Transverse colon (tissue), 4 donors: ENCODE results near the gene RAB26. TPM values are rescaled to one million over a fixed set of nuclear protein-coding genes. Genes with fewer than 3 reads are reported as not detected.

Experiments
- DNase-seq: peaks from one replicate; pipeline ENCODE4 v3.0.0-alpha.2; 2019
- H3K27ac ChIP-seq, 4 donors: fragments of 200-600 bp; sonication (generic); 2 replicates each; pipeline ENCODE4 v1.5.1; 2016 to 2018; ENCODE audit warnings: inconsistent platforms in 4 of 4
- H3K27me3 ChIP-seq: fragments of 200-600 bp; sonication (generic); 2 replicates; pipeline ENCODE4 v1.5.1; 2017; ENCODE audit warnings: inconsistent platforms
- H3K36me3 ChIP-seq, 4 donors: fragments of 200-600 bp; sonication (generic); 2 replicates each; pipeline ENCODE4 v1.5.1; 2017 to 2019; ENCODE audit warnings: inconsistent platforms in 4 of 4
- H3K4me1 ChIP-seq, 4 donors: fragments of 200-600 bp; sonication (generic); 2 replicates each; pipeline ENCODE4 v1.5.1; 2017 to 2020; ENCODE audit warnings: inconsistent platforms in 4 of 4
- H3K4me3 ChIP-seq, 4 donors: fragments of 200-600 bp; sonication (generic); 1 replicate in 1 of 4; 2 replicates in 3 of 4; pipeline versions ENCODE4 v1.5.1 to v1.6.1; 2017 to 2019; ENCODE audit warnings: inconsistent platforms in 4 of 4
- H3K9me3 ChIP-seq, 2 donors: fragments of 200-600 bp; sonication (generic); 2 replicates each; pipeline ENCODE4 v1.5.1; 2017 to 2019; ENCODE audit warnings: inconsistent platforms in 2 of 2
- CTCF ChIP-seq, 5 experiments: fragments of 200-600 bp in 3 of 5; fragments of 450-650 bp in 2 of 5; sonication (generic) in 3 of 5; IDR thresholded peaks; 1 replicate in 2 of 5; 2 replicates in 3 of 5; pipeline ENCODE4 v1.5.1; 2016 to 2017; ENCODE audit warnings: antibody characterized with exemption in 5 of 5, inconsistent platforms in 3 of 5, mild to moderate bottlenecking in 2 of 5, moderate library complexity in 1 of 5
- EP300 ChIP-seq: sonication (generic); formaldehyde crosslinking; IDR thresholded peaks from one replicate; pipeline ENCODE4 v1.6.1; 2017; ENCODE audit warnings: antibody characterized with exemption, low read depth
- POLR2A ChIP-seq: fragments of 450-650 bp; IDR thresholded peaks from one replicate; pipeline ENCODE4 v1.6.1; 2016; ENCODE audit warnings: antibody characterized with exemption, mild to moderate bottlenecking, moderate library complexity
- POLR2AphosphoS5 ChIP-seq, 3 donors: sonication (generic); formaldehyde crosslinking; IDR thresholded peaks; one replicate each; pipeline ENCODE4 v1.6.1; 2016; ENCODE audit warnings: antibody characterized with exemption in 3 of 3
- whole genome bisulfite sequencing, 2 donors: methylation state at CpG; one replicate each; pipeline ENCODE4 v1.1.5; 2018; ENCODE audit warnings: low coverage in 1 of 2; 5-methylcytosine and 5-hydroxymethylcytosine counted together
- in situ Hi-C, 4 donors: fragments of 200-750 bp; cut with MboI; loops; one replicate each; pipeline versions ENCODE4 v1.15.0 to v1.15.1; 2017; ENCODE audit warnings: low sequenced_read_pairs in 3 of 4, low pct_ligation_motif_present in 1 of 4, low pct_unique_long_range_greater_than_20kb in 1 of 4
- intact Hi-C: fragments of 100-400 bp; cut with DNase I; formaldehyde crosslinking; loops from one replicate; pipeline ENCODE4 v1.15.1; 2023; ENCODE audit warnings: low total_unique reads
- total RNA-seq, 4 donors: library from RNA; depleted of rRNA; stranded (reverse); fragments of >200 nt; gene quantifications; one replicate each; pipeline ENCODE4 v1.1.0, GENCODE V29; 2016

Gene RAB26
- total RNA-seq, 4 donors from 2014 or later, result 8.3 to 28.4 (median 14.2) TPM

GRCh38 chr16:2178321-2179106 is 30.1 kb downstream of the RAB26 start:
- no peak for DNase-seq
- TF ChIP-seq POLR2A, result no peak
- no peaks in the 10 kb centered on the region for H3K9me3 ChIP-seq
- no peak overlapping the region for H3K4me3 ChIP-seq
- H3K27ac ChIP-seq, result no peak overlapping the region
- H3K36me3 ChIP-seq, result peaks cover 0 to 23% (median 11%) of the 10 kb centered on the region in 4 donors
- WGBS, 2 donors, result 55% methylated on average over 75 of the region's 106 CpGs; no CpG with 5 or more reads in 1 of the 2 donors
- H3K4me1 ChIP-seq, result no peaks in the 10 kb centered on the region
- H3K27me3 ChIP-seq, result no peaks in the 10 kb centered on the region
- intact Hi-C loops, result no loop called here
- in situ Hi-C loops, result loop anchor here in 1 of 4 donors (25.0 kb wide), 1 partner anchor 309 kb away; the partner anchor contains the start of gene TBC1D24

GRCh38 chr16:2179107-2179501 is 30.7 kb downstream of the RAB26 start:
- H3K27ac ChIP-seq, result no peak overlapping the region
- H3K27me3 ChIP-seq, result no peaks in the 10 kb centered on the region
- in situ Hi-C loops (loop anchor here in 1 of 4 donors (25.0 kb wide), 1 partner anchor 308 kb away; the partner anchor contains the start of gene TBC1D24), intact Hi-C loops (no loop called here)
- DNase-seq, result no peak
- H3K36me3 ChIP-seq, result peaks cover 0 to 21% (median 8%) of the 10 kb centered on the region in 4 donors
- H3K4me3 ChIP-seq, result no peak overlapping the region
- WGBS, 2 donors, result 86% methylated on average over 50 of the region's 50 CpGs; no CpG with 5 or more reads in 1 of the 2 donors
- no peaks in the 10 kb centered on the region for H3K9me3 ChIP-seq
- no peaks in the 10 kb centered on the region for H3K4me1 ChIP-seq
- TF ChIP-seq POLR2AphosphoS5 (IDR thresholded peaks at IDR 0.05) (no peak), POLR2A (no peak), EP300 (no peak), CTCF (IDR thresholded peaks at IDR 0.05) (no peak)

- peaks cover 0 to 21% (median 7%) of the 10 kb centered on the region in 4 donors for H3K36me3 ChIP-seq
- no peaks in the 10 kb centered on the region for H3K9me3 ChIP-seq
- TF ChIP-seq POLR2AphosphoS5 (IDR thresholded peaks at IDR 0.05) (no peak), CTCF (IDR thresholded peaks at IDR 0.05) (no peak), EP300 (no peak), POLR2A (no peak)
- peaks cover under 1% of the 10 kb centered on the region for H3K27me3 ChIP-seq
- in situ Hi-C loops, result loop anchor here in 1 of 4 donors (25.0 kb wide), 1 partner anchor 308 kb away; the partner anchor contains the start of gene TBC1D24
- DNase-seq, result no peak
- WGBS, 2 donors, result 95% methylated on average over 31 of the region's 31 CpGs; no CpG with 5 or more reads in 1 of the 2 donors
- intact Hi-C loops, result no loop called here
- H3K27ac ChIP-seq, result no peak overlapping the region
- H3K4me3 ChIP-seq, result no peak overlapping the region
- no peaks in the 10 kb centered on the region for H3K4me1 ChIP-seq
Observed at GRCh38 chr16:2179576-2179975, 31.2 kb downstream of the RAB26 start.

GRCh38 chr16:2180461-2180860 is 32.0 kb downstream of the RAB26 start:
- WGBS, 2 donors, result 99% methylated on average over 34 of the region's 43 CpGs; no CpG with 5 or more reads in 1 of the 2 donors
- TF ChIP-seq POLR2AphosphoS5 (IDR thresholded peaks at IDR 0.05), result no peak
- no peak for TF ChIP-seq EP300
- no peak for TF ChIP-seq POLR2A
- TF ChIP-seq CTCF (IDR thresholded peaks at IDR 0.05), result no peak
- H3K36me3 ChIP-seq, result peaks cover 0 to 18% (median 6%) of the 10 kb centered on the region in 4 donors
- H3K4me1 ChIP-seq, result no peaks in the 10 kb centered on the region
- in situ Hi-C loops (loop anchor here in 1 of 4 donors (25.0 kb wide), 1 partner anchor 307 kb away; the partner anchor contains the start of gene TBC1D24), intact Hi-C loops (no loop called here)
- H3K27me3 ChIP-seq, result peaks cover 9% of the 10 kb centered on the region
- H3K4me3 ChIP-seq, result no peak overlapping the region
- no peaks in the 10 kb centered on the region for H3K9me3 ChIP-seq
- no peak for DNase-seq
- H3K27ac ChIP-seq, result no peak overlapping the region
